NCI-H345 (cell line): Measurements from ENCODE around the gene ZBTB7C.

Experiments used
- DNase-seq: peaks from one replicate; lab custom pipeline; 2025; lab: John Stamatoyannopoulos, UW

Gene ZBTB7C

GRCh38 chr18:48390641-48391040 lies 18.5 kb downstream of the ZBTB7C start:
- DNase-seq, result no peak

GRCh38 chr18:48388478-48388877 lies 20.7 kb downstream of the ZBTB7C start:
- DNase-seq, result no peak

DNA sequence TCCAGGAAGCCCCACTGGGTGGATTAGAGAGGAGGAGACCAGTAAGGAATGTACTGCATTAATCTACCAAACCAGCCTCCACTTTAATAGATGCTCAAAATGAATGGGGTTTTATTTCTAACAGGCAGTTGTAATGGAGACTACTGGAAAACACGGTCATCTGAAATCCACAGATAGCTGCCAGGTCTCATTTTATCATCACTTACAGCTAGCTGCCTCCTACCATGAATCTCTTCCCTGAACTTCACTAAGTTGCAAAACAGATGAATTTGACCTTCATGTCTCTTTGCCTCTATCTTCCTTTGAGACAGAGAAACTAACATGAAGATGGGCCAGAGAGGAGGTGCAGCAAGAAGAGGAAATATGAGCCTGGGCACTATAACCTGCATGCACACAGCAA lies 21.9 kb downstream of the ZBTB7C start:
- no peak for DNase-seq

DNA sequence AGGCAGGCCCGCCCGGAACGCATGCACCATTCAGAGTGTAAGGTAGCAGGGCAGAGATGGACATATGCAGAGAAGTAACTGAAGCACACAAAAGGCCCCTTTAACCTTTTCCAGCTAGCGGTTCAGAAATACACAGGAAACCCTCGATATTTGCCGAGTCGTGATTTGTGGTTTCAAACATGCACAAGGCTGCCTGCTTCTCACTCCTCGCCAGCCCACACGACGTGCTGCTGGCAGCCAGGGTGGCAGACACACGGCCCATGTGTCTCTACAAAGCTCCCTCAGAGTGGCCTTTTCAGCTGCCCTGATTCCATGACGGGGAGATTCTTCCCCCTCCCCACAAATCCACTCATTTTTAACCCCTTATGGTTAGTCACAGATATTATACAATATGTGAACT lies 23.6 kb downstream of the ZBTB7C start:
- no peak for DNase-seq

GRCh38 chr18:48376934-48377333 lies 32.2 kb downstream of the ZBTB7C start:
- no peak for DNase-seq

- DNase-seq, result no peak
Observed at GRCh38 chr18:48376406-48376805, 32.8 kb downstream of the ZBTB7C start.

DNA sequence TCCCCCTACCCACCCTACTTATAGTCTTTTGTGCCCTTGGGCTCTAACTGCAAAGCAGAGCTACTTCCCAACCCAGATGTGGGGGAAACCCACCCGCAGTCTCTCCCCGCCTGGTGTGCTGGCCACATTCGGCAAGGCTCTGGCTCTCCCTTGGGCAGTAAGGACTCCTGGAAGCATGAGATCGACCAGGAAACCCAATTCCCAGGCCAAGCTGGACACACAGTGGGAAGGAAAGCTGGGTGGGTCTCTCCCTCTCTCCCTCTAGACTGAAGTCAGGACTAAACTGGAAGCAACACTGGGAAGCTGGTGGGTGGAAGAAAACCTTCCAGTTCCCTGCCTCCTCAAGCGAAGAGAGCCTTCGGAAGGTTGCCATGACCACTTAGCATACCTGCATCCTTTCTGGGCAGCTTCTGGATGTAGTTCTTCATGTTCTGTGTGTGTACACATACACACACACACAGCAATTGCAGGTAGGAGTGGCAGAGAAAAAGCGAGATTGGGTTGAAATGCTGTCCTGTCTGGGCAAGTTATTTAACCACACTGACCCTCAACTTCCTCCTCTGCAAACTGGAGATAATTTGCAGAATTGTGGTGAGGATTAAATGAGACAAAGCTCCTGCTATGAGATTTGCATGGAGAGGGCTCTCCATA lies 33.9 kb downstream of the ZBTB7C start:
- DNase-seq, result no peak

GRCh38 chr18:48374423-48375149 lies 34.6 kb downstream of the ZBTB7C start:
- DNase-seq, result no peak

- DNase-seq, result no peak
Observed at GRCh38 chr18:48371854-48372602, 37.2 kb downstream of the ZBTB7C start.

- DNase-seq, result peak; percentile 40
Observed at GRCh38 chr18:48367557-48367956, 41.6 kb downstream of the ZBTB7C start.

DNA sequence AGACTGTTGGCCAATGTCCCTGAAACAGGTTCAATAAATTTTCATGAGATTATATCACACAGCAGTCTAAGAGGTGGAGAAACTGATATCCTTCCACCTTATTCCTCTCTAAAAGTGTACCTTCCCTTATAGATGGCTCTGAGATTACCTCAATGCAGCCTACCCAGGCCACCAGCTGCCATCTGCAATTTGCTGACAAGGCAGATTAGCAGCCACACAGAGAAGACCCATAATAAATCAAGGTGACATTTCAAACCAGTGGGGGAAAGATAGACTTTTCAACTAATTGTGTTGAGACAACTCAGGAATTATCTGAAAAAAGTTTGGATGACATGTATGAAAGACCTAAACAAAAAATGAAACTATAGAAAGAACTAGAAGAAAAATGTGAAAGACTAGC lies 43.2 kb downstream of the ZBTB7C start:
- DNase-seq, result no peak

DNA sequence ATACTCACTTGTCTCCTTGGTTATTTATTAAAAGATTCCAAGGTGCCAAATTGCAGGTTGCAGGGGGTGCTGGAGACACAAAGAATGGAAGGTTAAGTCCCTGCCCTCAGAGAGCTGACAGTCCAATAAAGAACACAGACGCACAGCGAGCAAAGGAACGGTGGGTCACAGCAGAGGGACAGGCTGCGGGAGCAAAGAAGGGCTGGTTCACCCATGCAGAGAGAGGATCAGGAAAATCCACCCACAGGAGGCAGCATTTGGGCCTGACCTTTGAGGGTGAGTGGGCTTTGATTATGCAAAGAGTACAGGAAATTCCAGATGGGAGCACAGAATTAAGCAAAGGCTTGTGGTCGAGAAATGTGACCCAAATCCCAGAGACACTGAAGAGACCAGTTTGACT lies 45.0 kb downstream of the ZBTB7C start:
- no peak for DNase-seq

GRCh38 chr18:48363175-48363574 lies 46.0 kb downstream of the ZBTB7C start:
- no peak for DNase-seq

GRCh38 chr18:48361801-48362200 lies 47.4 kb downstream of the ZBTB7C start:
- no peak for DNase-seq

- DNase-seq, result no peak
Observed at GRCh38 chr18:48360376-48361021, 48.7 kb downstream of the ZBTB7C start.

- DNase-seq, result no peak
Observed at GRCh38 chr18:48359626-48360025, 49.6 kb downstream of the ZBTB7C start.

DNA sequence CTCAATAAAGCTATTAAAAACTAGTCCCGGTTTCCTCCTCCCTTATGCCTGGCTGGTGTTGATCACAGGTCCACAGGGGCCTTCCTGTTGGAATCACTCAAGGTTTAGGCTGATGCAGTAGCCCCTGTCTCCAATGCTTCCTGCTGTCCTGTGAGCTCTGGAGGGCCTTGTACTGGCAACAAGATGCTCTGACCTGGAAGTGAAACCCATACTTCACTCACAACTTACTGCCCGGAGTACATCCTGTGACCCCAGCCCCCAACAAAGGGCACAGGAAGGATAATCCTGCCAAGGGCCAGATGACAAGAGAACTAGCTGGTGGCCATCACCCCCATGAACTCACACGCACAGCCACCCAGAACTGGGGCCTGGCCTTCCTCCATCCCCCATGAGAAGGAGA lies 50.3 kb downstream of the ZBTB7C start:
- no peak for DNase-seq

DNA sequence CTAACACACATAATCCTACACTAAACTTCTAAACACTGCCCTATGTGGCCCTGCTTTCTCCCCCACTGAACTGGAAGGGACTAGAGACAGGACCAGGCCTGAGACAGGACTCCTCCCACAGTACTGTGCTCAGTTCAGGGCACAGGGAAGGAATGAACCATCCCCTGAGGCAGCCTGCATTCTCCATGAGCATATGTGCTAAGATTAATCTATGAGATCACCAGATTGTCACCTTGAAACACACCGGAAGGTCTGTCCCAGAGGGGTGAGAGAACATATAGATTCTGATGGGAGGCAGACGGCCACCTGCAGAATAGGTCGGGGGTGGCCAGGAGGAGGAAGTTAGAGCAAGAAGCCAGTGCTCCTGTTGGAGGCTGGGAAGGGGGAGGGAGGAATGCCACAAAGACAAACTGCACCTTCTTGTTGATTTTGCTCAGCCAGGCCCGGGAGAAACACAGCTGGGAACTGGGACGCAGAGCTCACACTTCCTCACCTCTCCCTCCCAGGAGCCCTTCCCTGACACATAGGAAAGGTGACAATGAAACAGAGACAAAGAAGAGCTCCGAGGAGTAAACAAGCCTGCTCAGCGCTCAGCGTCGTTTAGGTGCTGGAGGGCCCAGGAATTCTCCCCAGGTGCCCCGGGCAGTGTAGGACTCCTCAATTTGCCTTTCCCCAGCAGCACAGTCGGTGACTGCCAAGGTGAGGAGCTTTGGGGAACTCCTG lies 52.1 kb downstream of the ZBTB7C start:
- DNase-seq, result peak; percentile 44

- DNase-seq, result no peak
Observed at GRCh38 chr18:48356151-48356745, 52.9 kb downstream of the ZBTB7C start.

DNA sequence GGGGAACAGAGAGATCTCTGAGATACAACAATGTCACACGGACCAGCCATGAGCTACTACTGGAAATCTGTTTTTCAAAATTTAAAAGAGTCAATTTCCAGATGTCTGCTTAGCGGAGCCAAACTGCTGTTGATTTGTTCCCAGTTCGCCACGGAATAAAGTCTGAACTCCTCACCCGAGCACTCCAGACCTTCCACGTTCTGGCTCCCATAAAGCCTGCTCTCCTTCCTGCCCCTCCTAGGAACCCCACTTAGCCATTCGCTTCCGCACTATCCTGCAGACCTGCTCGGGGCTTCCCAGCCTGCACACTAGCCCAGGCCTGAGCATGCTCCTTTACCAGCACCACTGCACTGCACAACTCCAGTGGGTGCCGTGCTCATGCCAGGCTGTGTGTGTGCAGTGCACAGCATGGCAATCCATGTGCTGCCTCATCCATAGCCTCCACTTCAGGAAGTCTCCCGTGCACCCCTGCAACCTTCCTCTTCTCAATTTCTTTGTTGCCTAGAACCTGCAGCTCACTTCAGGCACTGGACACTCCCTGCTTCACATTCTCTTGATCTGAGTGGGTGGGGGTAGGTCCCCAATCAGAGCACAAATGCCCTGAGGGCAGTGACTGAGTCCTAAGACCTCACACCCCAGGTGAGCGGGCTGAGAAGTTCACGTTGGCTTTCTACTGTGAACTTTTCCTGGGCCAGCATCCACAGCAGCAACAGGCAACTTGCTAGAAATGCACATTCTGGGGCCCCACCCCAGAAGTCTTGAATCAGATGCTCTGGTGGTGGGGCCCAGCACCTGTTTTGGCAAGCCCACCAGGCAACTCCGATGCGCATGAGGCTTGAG lies 53.7 kb downstream of the ZBTB7C start:
- no peak for DNase-seq
